Panc1 (cell line): ENCODE results near the gene NDUFV1. TPM values are rescaled to one million over a fixed set of nuclear protein-coding genes. Genes with fewer than 3 reads are reported as not detected.

Source experiments
- ATAC-seq: fragments of 200-7000 bp; cut with Tn5 transposase; 2 replicates; pipeline ENCODE4 v1.9.1; 2020; ENCODE audit warnings: mild to moderate bottlenecking, moderate library complexity
- BruUV-seq: library from RNA; stranded (reverse); fragments of 400-500 nt; replicated peaks from 2 replicates; lab custom pipeline; 2021; lab: Mats Ljungman, UMichigan
- CTCF ChIA-PET: fragments of 300-600 bp; sonication (Branson Sonifier 250); formaldehyde crosslinking; loops from one replicate; lab custom pipeline; 2022; ENCODE audit warnings: antibody characterized with exemption; lab: Charles Lee
- POLR2A ChIA-PET: fragments of 300-600 bp; sonication (Branson Sonifier 250); formaldehyde crosslinking; loops from one replicate; lab custom pipeline; 2022; ENCODE audit warnings: antibody characterized with exemption; lab: Charles Lee
- DNase-seq: peaks from one replicate; pipeline ENCODE4 v3.0.0-alpha.2; 2010; ENCODE audit warnings: low read depth, low spot score
- H3K27ac ChIP-seq: 2 replicates; pipeline ENCODE4 v1.5.1; 2011; ENCODE audit warnings: mild to moderate bottlenecking, low read length, inconsistent platforms
- H3K27me3 ChIP-seq: fragments of 200-500 bp; sonication (Bioruptor generic); 2 replicates; pipeline ENCODE4 v1.6.0; 2014; ENCODE audit warnings: low read length, inconsistent platforms; ENCODE audit not compliant: control insufficient read depth, insufficient read depth
- H3K36me3 ChIP-seq: fragments of 200-500 bp; sonication (Bioruptor generic); 2 replicates; pipeline ENCODE4 v1.5.1; 2014; ENCODE audit warnings: inconsistent platforms, mild to moderate bottlenecking, low read length, moderate library complexity; ENCODE audit not compliant: control insufficient read depth, insufficient read depth
- H3K4me1 ChIP-seq: 2 replicates; pipeline ENCODE4 v1.5.1; 2011; ENCODE audit warnings: inconsistent platforms, mild to moderate bottlenecking, low read length, moderate library complexity; ENCODE audit not compliant: control insufficient read depth, insufficient read depth
- H3K4me3 ChIP-seq, 2 experiments: 2 replicates each; pipeline ENCODE4 v1.5.1; 2011 to 2012; ENCODE audit warnings: low read depth in 2 of 2, low read length in 2 of 2, mild to moderate bottlenecking in 2 of 2, inconsistent platforms in 1 of 2, moderate library complexity in 1 of 2
- H3K9me3 ChIP-seq: fragments of 200-500 bp; sonication (Bioruptor generic); 2 replicates; pipeline ENCODE4 v1.5.1; 2014; ENCODE audit warnings: low read depth, mild to moderate bottlenecking, inconsistent platforms, low read length, moderate library complexity; ENCODE audit not compliant: control insufficient read depth, insufficient read depth
- CTCF ChIP-seq: fragments of 450-650 bp; IDR thresholded peaks from 2 replicates; pipeline ENCODE4 v1.5.1; 2017; ENCODE audit warnings: mild to moderate bottlenecking
- POLR2AphosphoS5 ChIP-seq: IDR thresholded peaks from 2 replicates; pipeline ENCODE4 v1.6.1; 2012; ENCODE audit warnings: mild to moderate bottlenecking, low read depth, low read length, moderate library complexity
- REST ChIP-seq, 2 experiments: IDR thresholded peaks; 2 replicates each; pipeline ENCODE4 v1.6.1; 2011 to 2012; ENCODE audit warnings: low read depth in 2 of 2, control low read depth in 1 of 2, low read length in 1 of 2, mild to moderate bottlenecking in 1 of 2, moderate library complexity in 1 of 2; ENCODE audit not compliant: insufficient read depth in 1 of 2
- SIN3A ChIP-seq: IDR thresholded peaks from 2 replicates; pipeline ENCODE4 v1.6.1; 2012; ENCODE audit warnings: low read depth, mild to moderate bottlenecking, low read length, moderate library complexity, borderline replicate concordance; ENCODE audit not compliant: insufficient read depth
- TCF7L2 ChIP-seq: IDR thresholded peaks from 2 replicates; pipeline ENCODE4 v1.6.1; 2011; ENCODE audit warnings: mild to moderate bottlenecking, low read depth, low read length, inconsistent platforms
- in situ Hi-C: cut with HindIII; loops from 2 replicates; pipeline ENCODE4 v1.10.0; 2016; ENCODE audit warnings: low sequenced_read_pairs, low pct_unique_long_range_greater_than_20kb
- intact Hi-C: fragments of 100-400 bp; cut with micrococcal nuclease; formaldehyde crosslinking; loops from one replicate; pipeline ENCODE4 v1.10.0; 2022; ENCODE audit not compliant: unreplicated experiment
- total RNA-seq: library from RNA; stranded (reverse); gene quantifications from one replicate; pipeline ENCODE4 v1.2.1, GENCODE V29; 2021; ENCODE audit not compliant: unreplicated experiment

The NDUFV1 gene
- total RNA-seq, 1 experiment from 2014 or later, result 281 TPM

- no TSS peak for BruUV-seq
- in situ Hi-C loops, result no loop called here
- Histone ChIP-seq H3K4me1 (peaks cover 4% of the 10 kb centered on the region; the same call in 1 of the 2 replicates), H3K4me3 (no peak overlapping the region), H3K27ac (no peak overlapping the region), H3K27me3 (0 out of 2 replicates have a peak, but pooled peaks cover 2% of the 10 kb centered on the region), H3K9me3 (no peaks in the 10 kb centered on the region), H3K36me3 (no peaks in the 10 kb centered on the region)
- TF ChIP-seq POLR2AphosphoS5 (no peak), REST (IDR thresholded peaks at IDR 0.05; ENCODE audit: insufficient read depth in 1 of 2, low read depth in 2 of 2, low read length in 1 of 2) (no peak), TCF7L2 (no peak), SIN3A (no peak), CTCF (no peak)
- CTCF ChIA-PET, result interaction anchor here (0.6 to 1.5 kb wide), 3 partner anchors 19 to 23 kb away, joined by 3 to 13 read pairs (median 3); partner anchors contain the start of gene NUDT8
- DNase-seq, result no peak
- intact Hi-C loops, result no loop called here
- no peak for ATAC-seq
- POLR2A ChIA-PET, result no interaction called here
Measured at GRCh38 chr11:67651976-67652781, 45.4 kb downstream of the NDUFV1 start.

- no peak for TF ChIP-seq TCF7L2
- no peak for TF ChIP-seq CTCF
- no peak for TF ChIP-seq REST (IDR thresholded peaks at IDR 0.05; ENCODE audit: insufficient read depth in 1 of 2, low read depth in 2 of 2, low read length in 1 of 2)
- no peak for TF ChIP-seq POLR2AphosphoS5
- no peak for TF ChIP-seq SIN3A
- H3K36me3 ChIP-seq, result no peaks in the 10 kb centered on the region
- ChIA-PET POLR2A (no interaction called here), CTCF (no interaction called here)
- ATAC-seq (no peak), DNase-seq (no peak)
- H3K4me3 ChIP-seq, result no peak overlapping the region
- H3K27ac ChIP-seq, result no peak overlapping the region
- intact Hi-C loops (no loop called here), in situ Hi-C loops (no loop called here)
- no TSS peak for BruUV-seq
- H3K9me3 ChIP-seq, result no peaks in the 10 kb centered on the region
- H3K27me3 ChIP-seq, result 0 out of 2 replicates have a peak, but pooled peaks cover 2% of the 10 kb centered on the region
- H3K4me1 ChIP-seq, result peaks cover 4% of the 10 kb centered on the region; the same call in 1 of the 2 replicates
Measured at GRCh38 chr11:67652965-67653845, 46.5 kb downstream of the NDUFV1 start.
